Subcutaneous abdominal adipose tissue (tissue), 5 donors: ENCODE results near the gene ANKRD17.
A peak's percentile ranks its signal among the peaks of the same experiment; 100 is the strongest.

Experiments used
- H3K27ac ChIP-seq: one replicate; pipeline ENCODE4 v1.7.0; 2013; ENCODE audit warnings: low read depth, mild to moderate bottlenecking, inconsistent platforms, low read length, moderate library complexity
- H3K27me3 ChIP-seq, 5 donors: one replicate each; pipeline ENCODE4 v1.7.0; 2013; ENCODE audit warnings: low read length in 5 of 5, inconsistent platforms in 1 of 5; ENCODE audit not compliant: control insufficient read depth in 5 of 5, insufficient read depth in 4 of 5
- H3K36me3 ChIP-seq, 5 donors: one replicate each; pipeline ENCODE4 v1.7.0; 2013; ENCODE audit warnings: low read length in 5 of 5; ENCODE audit not compliant: control insufficient read depth in 5 of 5, insufficient read depth in 5 of 5
- H3K4me1 ChIP-seq, 5 donors: one replicate each; pipeline ENCODE4 v1.7.0; 2013; ENCODE audit warnings: low read length in 5 of 5, mild to moderate bottlenecking in 3 of 5, moderate library complexity in 1 of 5; ENCODE audit not compliant: control insufficient read depth in 5 of 5, insufficient read depth in 5 of 5
- H3K4me3 ChIP-seq, 5 donors: one replicate each; pipeline ENCODE4 v1.7.0; 2013; ENCODE audit warnings: low read length in 5 of 5, low read depth in 1 of 5
- H3K9ac ChIP-seq, 5 donors: one replicate each; pipeline ENCODE4 v1.7.0; 2013; ENCODE audit warnings: low read length in 5 of 5, mild to moderate bottlenecking in 4 of 5, moderate library complexity in 3 of 5
- H3K9me3 ChIP-seq, 5 donors: one replicate each; pipeline ENCODE4 v1.7.0; 2013; ENCODE audit warnings: low read length in 5 of 5; ENCODE audit not compliant: control insufficient read depth in 5 of 5
- donor health status: healthy.
- donor health status: healthy.
- donor health status: healthy.
- donor health status: healthy.
- donor health status: healthy.

Gene ANKRD17

DNA sequence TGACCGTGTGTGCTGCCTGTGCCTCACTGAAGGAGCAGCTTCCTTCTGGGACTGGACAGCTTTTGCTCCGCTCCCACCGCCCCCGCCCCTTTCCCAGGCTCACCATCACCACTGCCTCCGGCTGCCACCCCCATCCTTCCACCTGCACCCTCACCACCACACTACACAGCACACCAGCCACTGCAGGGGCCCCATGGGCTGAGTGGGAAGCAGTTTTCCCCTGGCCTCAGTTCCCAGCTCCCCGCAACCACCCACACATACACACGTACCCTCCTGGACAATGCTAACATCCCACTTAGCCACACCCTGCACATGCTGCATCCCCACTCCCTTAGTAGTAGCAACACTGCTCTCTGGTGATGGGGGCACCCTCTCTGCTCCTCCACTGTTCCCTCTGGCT, 159.5 kb downstream of the ANKRD17 start:
- Histone ChIP-seq H3K27ac (no peak overlapping the region), H3K4me3 (no peak overlapping the region), H3K9me3 (no peaks in the 10 kb centered on the region), H3K36me3 (peaks cover 34 to 76% (median 56%) of the 10 kb centered on the region in 5 donors), H3K9ac (no peak overlapping the region), H3K4me1 (peaks cover 0 to 6% (median 0%) of the 10 kb centered on the region in 5 donors), H3K27me3 (no peaks in the 10 kb centered on the region)

DNA sequence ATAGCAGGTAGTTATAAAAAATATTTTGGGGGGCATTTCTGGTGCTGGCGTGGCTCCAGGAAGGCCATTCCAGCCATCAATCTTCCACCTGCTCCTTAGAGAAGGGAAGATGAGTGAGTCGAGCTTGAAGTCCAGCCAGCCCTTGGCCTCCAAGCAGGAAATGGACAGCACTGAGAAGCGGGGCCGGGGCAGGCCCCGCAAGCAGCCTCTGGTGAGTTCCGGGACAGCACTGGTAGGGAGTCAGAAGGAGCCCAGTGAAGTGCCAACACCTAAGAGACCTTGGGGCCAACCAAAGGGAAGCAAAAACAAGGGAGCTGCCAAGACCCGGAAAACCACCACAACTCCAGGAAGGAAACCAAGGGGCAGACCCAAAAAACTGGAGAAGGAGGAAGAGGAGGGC, 159.9 kb downstream of the ANKRD17 start:
- Histone ChIP-seq H3K9ac (no peak overlapping the region), H3K27ac (no peak overlapping the region), H3K4me3 (no peak overlapping the region), H3K9me3 (no peaks in the 10 kb centered on the region), H3K27me3 (no peaks in the 10 kb centered on the region), H3K36me3 (peaks cover 34 to 77% (median 54%) of the 10 kb centered on the region in 5 donors), H3K4me1 (peaks cover 0 to 6% (median 0%) of the 10 kb centered on the region in 5 donors)

DNA sequence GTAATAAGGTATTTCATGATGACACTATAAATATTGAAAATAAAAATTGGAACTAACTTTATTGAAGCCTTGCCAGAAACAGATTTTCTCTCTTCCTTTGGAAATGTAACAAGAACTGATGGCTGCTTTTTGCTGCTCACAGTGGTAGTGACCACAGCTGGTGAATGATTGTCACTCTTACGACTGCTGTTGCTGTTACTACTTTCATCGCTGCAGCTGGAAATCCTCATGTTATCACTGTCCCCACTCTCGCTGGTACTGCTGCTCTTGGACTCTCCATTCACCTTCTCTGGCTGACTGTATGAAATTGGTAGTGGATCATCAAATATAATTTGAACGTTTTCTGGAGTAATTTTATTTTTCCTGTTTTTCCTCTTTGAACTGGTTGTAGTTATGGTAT, 160.6 kb downstream of the ANKRD17 start:
- H3K27ac ChIP-seq = no peak overlapping the region
- H3K36me3 ChIP-seq = peaks cover 35 to 78% (median 53%) of the 10 kb centered on the region in 5 donors
- peaks cover 0 to 6% (median 0%) of the 10 kb centered on the region in 5 donors for H3K4me1 ChIP-seq
- no peaks in the 10 kb centered on the region for H3K9me3 ChIP-seq
- H3K4me3 ChIP-seq = no peak overlapping the region
- H3K27me3 ChIP-seq = no peaks in the 10 kb centered on the region
- H3K9ac ChIP-seq = no peak overlapping the region

DNA sequence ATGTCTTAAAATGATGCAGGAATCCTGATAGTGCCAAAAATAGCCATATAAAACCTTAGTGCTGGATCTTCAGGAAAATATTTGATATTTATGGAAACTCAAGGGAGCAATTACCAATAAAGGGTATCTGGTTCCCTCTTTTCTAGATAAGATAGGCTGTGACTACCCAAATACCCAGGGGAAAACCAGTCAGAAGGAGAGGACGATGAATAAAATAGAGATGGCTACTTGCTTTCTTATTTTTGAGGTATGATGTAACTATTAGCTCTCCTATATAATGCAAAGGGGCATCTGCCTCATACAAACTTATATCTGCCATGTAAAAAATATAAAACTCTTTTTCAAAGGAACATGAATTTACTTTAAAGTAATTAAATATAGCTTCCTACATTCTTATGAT, 165.7 kb downstream of the ANKRD17 start:
- Histone ChIP-seq H3K27me3 (no peaks in the 10 kb centered on the region), H3K4me1 (no peaks in the 10 kb centered on the region), H3K27ac (no peak overlapping the region), H3K9me3 (no peaks in the 10 kb centered on the region), H3K36me3 (peaks cover 23 to 56% (median 41%) of the 10 kb centered on the region in 5 donors), H3K4me3 (no peak overlapping the region), H3K9ac (no peak overlapping the region)

DNA sequence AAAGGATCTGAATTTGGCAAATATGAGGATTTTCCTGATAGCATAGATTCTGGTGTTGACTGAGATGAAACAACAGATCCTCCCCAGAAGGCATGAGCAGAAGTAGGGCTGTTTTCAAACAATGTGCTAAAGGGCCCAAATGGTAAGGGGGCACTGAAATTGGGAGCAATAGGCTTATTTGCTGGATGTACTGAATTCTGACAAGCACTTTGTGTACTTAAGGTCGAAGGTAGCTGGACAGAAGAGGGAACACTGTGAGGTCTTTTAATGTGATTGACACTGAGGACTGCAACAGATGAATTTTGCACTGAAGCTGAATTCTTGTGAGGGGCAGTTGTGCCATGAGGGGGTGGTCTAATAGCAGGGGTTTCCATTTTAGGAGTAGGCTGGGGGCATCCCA, 167.9 kb downstream of the ANKRD17 start:
- Histone ChIP-seq H3K36me3 (peaks cover 20 to 38% (median 35%) of the 10 kb centered on the region in 5 donors), H3K9ac (no peak overlapping the region), H3K4me3 (no peak overlapping the region), H3K27me3 (no peaks in the 10 kb centered on the region), H3K9me3 (no peaks in the 10 kb centered on the region), H3K27ac (no peak overlapping the region), H3K4me1 (peaks cover 0 to 3% (median 0%) of the 10 kb centered on the region in 5 donors)

DNA sequence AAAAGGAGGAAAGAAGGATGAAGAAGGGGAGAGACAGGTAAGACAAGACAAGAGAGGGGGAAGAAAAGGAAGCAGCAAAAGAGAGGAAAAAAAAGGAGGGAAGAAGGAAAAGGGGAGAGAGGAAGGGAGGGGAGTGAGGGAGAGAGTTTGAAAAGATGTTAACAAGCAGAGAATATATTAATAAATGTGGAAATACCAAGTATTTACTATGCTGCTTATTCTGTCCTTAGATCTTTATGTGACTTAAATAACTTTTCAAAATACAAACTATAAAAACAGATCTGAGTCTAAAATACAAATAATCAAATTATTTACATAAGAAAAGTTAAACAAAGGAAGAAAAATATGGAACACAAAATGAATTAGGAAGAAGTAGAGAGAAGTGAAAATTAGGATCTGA, 170.7 kb downstream of the ANKRD17 start:
- Histone ChIP-seq H3K36me3 (peaks cover 17 to 35% (median 27%) of the 10 kb centered on the region in 5 donors), H3K27me3 (no peaks in the 10 kb centered on the region), H3K9ac (no peak overlapping the region), H3K4me3 (no peak overlapping the region), H3K4me1 (peaks cover 0 to 3% (median 0%) of the 10 kb centered on the region in 5 donors), H3K9me3 (no peaks in the 10 kb centered on the region), H3K27ac (no peak overlapping the region)

DNA sequence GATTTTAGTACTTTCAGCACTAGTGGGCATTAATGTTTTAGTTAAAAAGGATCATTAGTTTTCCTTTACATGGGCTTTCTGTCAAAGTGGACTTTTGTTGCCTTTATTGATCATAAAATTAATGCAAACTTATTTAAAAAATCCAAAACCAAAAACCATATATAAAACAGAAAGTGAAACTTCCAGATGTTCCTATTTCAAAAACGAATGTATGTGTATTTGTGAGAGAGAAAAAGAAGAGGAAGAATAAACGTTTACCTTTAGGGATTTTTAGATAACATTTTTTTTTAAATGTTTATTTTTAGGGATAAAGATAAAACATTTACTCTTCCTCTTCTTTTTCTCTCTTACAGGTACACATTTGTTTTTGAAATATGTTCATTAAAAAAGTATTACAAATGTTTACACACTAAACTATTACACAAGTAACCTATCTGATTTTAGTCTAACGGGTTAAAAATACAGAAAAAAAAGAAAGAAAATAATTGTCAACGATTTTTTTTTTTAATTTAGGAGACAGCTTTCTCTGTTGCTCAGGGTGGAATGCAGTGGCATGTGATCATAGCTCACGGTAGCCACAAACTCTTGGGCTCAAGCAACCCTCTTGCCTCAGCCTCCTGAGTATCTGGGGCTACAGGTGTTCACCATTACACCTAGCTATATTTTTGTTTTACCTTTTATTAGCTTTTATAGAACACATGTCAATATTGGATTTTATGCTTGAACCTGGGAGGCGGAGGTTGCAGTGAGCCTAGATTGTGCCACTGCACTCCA, 172.3 kb downstream of the ANKRD17 start:
- Histone ChIP-seq H3K27ac (no peak overlapping the region), H3K36me3 (peaks cover 11 to 34% (median 20%) of the 10 kb centered on the region in 5 donors), H3K4me3 (no peak overlapping the region), H3K9ac (peak overlapping the region in 1 of 5 donors; percentile 51), H3K4me1 (peaks cover 0 to 3% (median 0%) of the 10 kb centered on the region in 5 donors), H3K27me3 (no peaks in the 10 kb centered on the region), H3K9me3 (no peaks in the 10 kb centered on the region)

DNA sequence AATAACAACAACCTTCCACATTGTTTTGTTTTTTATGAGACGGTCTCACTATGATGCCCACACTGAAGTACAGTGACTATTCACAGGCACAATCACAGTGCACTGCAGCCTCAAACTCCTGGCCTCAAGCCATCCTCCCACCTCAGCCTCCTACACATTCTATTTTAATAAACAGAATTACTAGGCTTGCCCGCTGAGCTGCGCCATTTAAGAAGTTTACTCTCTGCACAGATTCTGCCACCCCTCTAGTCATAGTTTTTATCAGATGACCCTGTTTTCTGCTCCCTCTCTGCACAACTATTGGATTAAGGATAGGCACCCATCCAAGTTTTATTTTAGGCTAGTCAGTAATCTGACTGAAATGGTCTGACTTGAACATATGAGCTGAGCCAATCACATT, 177.8 kb downstream of the ANKRD17 start:
- Histone ChIP-seq H3K4me3 (no peak overlapping the region), H3K27me3 (no peaks in the 10 kb centered on the region), H3K9me3 (no peaks in the 10 kb centered on the region), H3K4me1 (no peaks in the 10 kb centered on the region), H3K36me3 (peaks cover 21 to 58% (median 27%) of the 10 kb centered on the region in 5 donors), H3K27ac (no peak overlapping the region), H3K9ac (no peak overlapping the region)

DNA sequence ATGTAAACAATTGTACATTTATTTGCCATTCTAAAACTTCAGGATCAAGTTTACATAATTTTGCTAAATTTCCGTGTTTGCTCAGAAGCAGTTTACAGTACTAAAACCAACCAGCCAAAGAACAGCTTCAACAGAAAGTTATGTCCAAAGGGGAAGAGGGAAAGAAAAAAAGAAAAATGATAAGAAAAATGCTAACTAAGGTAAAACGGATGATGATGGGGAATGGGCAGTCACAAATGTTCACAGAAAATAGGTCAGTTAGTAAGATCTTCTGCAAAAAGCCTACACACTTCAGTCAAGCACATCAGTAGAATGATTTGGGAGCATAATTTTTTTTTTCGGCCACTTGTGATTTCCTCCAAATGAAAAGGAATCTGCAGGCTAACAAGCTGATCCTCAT, 182.8 kb downstream of the ANKRD17 start:
- Histone ChIP-seq H3K4me3 (no peak overlapping the region), H3K36me3 (peaks cover 25 to 41% (median 30%) of the 10 kb centered on the region in 5 donors), H3K27me3 (no peaks in the 10 kb centered on the region), H3K9me3 (no peaks in the 10 kb centered on the region), H3K4me1 (no peaks in the 10 kb centered on the region), H3K27ac (no peak overlapping the region), H3K9ac (no peak overlapping the region)

GRCh38 chr4:73070074-73070390, 188.6 kb downstream of the ANKRD17 start:
- Histone ChIP-seq H3K4me3 (peak overlapping the region; percentile 95 to 99 (median 98)), H3K27ac (peak overlapping the region; percentile 93), H3K9ac (peak overlapping the region; percentile 79 to 98 (median 94)), H3K4me1 (peaks cover 8 to 29% (median 20%) of the 10 kb centered on the region in 5 donors), H3K36me3 (peaks cover 0 to 15% (median 3%) of the 10 kb centered on the region in 5 donors), H3K9me3 (no peaks in the 10 kb centered on the region), H3K27me3 (peaks cover 0 to 4% (median 0%) of the 10 kb centered on the region in 5 donors)
